Adrenal gland (tissue), 5 donors: Measurements from ENCODE around the gene DOP1A.

Source experiments
- POLR2A ChIP-seq, 2 donors: fragments of 450-650 bp; IDR thresholded peaks; one replicate each; pipeline ENCODE4 v1.6.1; 2017; ENCODE audit warnings: antibody characterized with exemption in 2 of 2, mild to moderate bottlenecking in 2 of 2, moderate library complexity in 1 of 2
- TF ChIP-seq, protein P1 (sequence below), 6 experiments: fragments of 450-650 bp in 4 of 6; fragments of 200-600 bp in 2 of 6; sonication (generic) in 1 of 6; IDR thresholded peaks; 1 replicate in 5 of 6; 2 replicates in 1 of 6; pipeline versions ENCODE4 v1.5.1 to v1.8.0; 2016 to 2021; ENCODE audit warnings: antibody characterized with exemption in 6 of 6, mild to moderate bottlenecking in 2 of 6, moderate library complexity in 1 of 6
- donor health status: DM: no; HTN: no; CAD: no.

DNA sequence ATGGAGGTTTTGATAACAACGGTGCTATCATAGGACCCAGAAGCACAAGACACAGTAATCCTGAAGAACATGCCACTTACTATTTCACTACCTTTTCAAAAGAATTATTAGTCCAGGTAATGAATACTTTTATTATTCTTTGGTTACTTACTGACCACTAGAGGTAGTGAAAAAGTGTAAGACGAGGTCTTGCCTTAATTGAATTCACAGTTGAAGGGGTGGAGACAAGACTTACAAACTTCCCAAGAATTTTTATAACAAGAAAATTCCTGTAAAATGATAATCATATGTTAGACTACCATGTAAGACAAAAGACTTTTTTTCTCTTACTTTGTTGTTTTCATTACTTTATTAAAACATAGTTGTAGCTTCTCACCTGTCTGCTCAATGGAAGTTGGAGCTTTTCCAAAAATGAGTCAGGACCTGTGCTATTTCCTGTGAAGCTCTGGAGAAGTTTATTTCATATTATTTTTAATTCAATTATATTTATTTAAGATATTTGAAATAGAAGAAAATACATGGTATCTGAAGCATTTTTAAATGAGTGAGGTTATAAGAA, 52.4 kb downstream of the DOP1A start:
- TF ChIP-seq, protein P1, sequence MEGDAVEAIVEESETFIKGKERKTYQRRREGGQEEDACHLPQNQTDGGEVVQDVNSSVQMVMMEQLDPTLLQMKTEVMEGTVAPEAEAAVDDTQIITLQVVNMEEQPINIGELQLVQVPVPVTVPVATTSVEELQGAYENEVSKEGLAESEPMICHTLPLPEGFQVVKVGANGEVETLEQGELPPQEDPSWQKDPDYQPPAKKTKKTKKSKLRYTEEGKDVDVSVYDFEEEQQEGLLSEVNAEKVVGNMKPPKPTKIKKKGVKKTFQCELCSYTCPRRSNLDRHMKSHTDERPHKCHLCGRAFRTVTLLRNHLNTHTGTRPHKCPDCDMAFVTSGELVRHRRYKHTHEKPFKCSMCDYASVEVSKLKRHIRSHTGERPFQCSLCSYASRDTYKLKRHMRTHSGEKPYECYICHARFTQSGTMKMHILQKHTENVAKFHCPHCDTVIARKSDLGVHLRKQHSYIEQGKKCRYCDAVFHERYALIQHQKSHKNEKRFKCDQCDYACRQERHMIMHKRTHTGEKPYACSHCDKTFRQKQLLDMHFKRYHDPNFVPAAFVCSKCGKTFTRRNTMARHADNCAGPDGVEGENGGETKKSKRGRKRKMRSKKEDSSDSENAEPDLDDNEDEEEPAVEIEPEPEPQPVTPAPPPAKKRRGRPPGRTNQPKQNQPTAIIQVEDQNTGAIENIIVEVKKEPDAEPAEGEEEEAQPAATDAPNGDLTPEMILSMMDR (IDR thresholded peaks at IDR 0.05), result no peak
- no peak for TF ChIP-seq POLR2A (IDR thresholded peaks at IDR 0.05)
